K562 (cell line): ENCODE measurements around the gene MDP1. TPM values are rescaled to one million over a fixed set of nuclear protein-coding genes. Genes with fewer than 3 reads are reported as not detected.

ENCODE experiments used
- ATF4 ChIP-seq: fragments of 450-650 bp; formaldehyde crosslinking; IDR thresholded peaks from 2 replicates; pipeline ENCODE4 v1.4.0; 2022; ENCODE audit warnings: mild to moderate bottlenecking, moderate library complexity
- CBFA2T3 ChIP-seq: fragments of 450-650 bp; IDR thresholded peaks from 2 replicates; pipeline ENCODE4 v1.6.1; 2017
- ETV1 ChIP-seq: fragments of 450-650 bp; conservative IDR thresholded peaks from 2 replicates; pipeline ENCODE4 v1.6.1; 2016; ENCODE audit warnings: missing genetic modification characterization, control low read depth, low read depth, missing compliant biosample characterization
- EZH2 ChIP-seq: IDR thresholded peaks from 2 replicates; pipeline ENCODE4 v1.6.1; 2012; ENCODE audit warnings: low read depth, mild to moderate bottlenecking, inconsistent platforms, low read length, borderline replicate concordance
- FOXP1 ChIP-seq: sonication (generic); formaldehyde crosslinking; IDR thresholded peaks from 2 replicates; pipeline ENCODE4 v1.8.0; 2022; ENCODE audit warnings: mild to moderate bottlenecking, missing genetic modification reagents
- GABPA ChIP-seq: fragments of 200-800 bp; sonication (Bioruptor generic); conservative IDR thresholded peaks from 2 replicates; pipeline ENCODE4 v1.6.1; 2016; ENCODE audit warnings: low read depth, missing genetic modification characterization, missing compliant biosample characterization
- GABPB1 ChIP-seq: sonication (generic); formaldehyde crosslinking; IDR thresholded peaks from 2 replicates; pipeline ENCODE4 v1.8.0; 2022; ENCODE audit warnings: mild to moderate bottlenecking, missing genetic modification reagents
- GABPB2 ChIP-seq: fragments of 250-450 bp; sonication (Bioruptor Pico); conservative IDR thresholded peaks from 2 replicates; pipeline ENCODE4 v1.5.1; 2021; ENCODE audit warnings: mild to moderate bottlenecking
- GTF2B ChIP-seq: IDR thresholded peaks from 2 replicates; pipeline ENCODE4 v1.6.1; 2011; ENCODE audit not compliant: insufficient read length; ENCODE audit errors: extremely low read depth
- HCFC1 ChIP-seq: IDR thresholded peaks from 2 replicates; pipeline ENCODE4 v1.6.1; 2012; ENCODE audit warnings: low read depth, low read length, improper control_type of control experiment
- HNRNPL ChIP-seq: fragments of 200-400 bp; formaldehyde crosslinking; IDR thresholded peaks from 2 replicates; pipeline ENCODE4 v1.6.1; 2017; ENCODE audit warnings: low read depth, mild to moderate bottlenecking, low read length
- MAZ ChIP-seq, 2 experiments: fragments of 450-650 bp in 1 of 2; sonication (generic) in 1 of 2; formaldehyde crosslinking; IDR thresholded peaks in 1 of 2; conservative IDR thresholded peaks in 1 of 2; 2 replicates each; pipeline versions ENCODE4 v1.4.0 to v1.5.0; 2020; ENCODE audit warnings: mild to moderate bottlenecking in 1 of 2, missing genetic modification reagents in 1 of 2
- MED1 ChIP-seq: sonication (generic); formaldehyde crosslinking; IDR thresholded peaks from 2 replicates; pipeline ENCODE4 v1.8.1; 2023; ENCODE audit warnings: missing genetic modification reagents, borderline replicate concordance
- MTF1 ChIP-seq: fragments of 250-450 bp; sonication (Bioruptor Pico); IDR thresholded peaks from 2 replicates; pipeline ENCODE4 v1.9.0; 2021; ENCODE audit warnings: moderate library complexity, mild to moderate bottlenecking, inconsistent platforms, borderline replicate concordance
- NKRF ChIP-seq: fragments of 450-650 bp; IDR thresholded peaks from 2 replicates; pipeline ENCODE4 v1.6.1; 2016; ENCODE audit warnings: borderline replicate concordance
- POLR2G ChIP-seq: fragments of 200-400 bp; formaldehyde crosslinking; IDR thresholded peaks from 2 replicates; pipeline ENCODE4 v1.6.1; 2017; ENCODE audit warnings: low read depth, mild to moderate bottlenecking, antibody characterized with exemption, low read length, moderate library complexity
- TCF7 ChIP-seq: sonication (generic); IDR thresholded peaks from 2 replicates; pipeline ENCODE4 v1.6.1; 2016; ENCODE audit warnings: antibody characterized with exemption, borderline replicate concordance
- ZBTB17 ChIP-seq: fragments of 450-650 bp; formaldehyde crosslinking; IDR thresholded peaks from 2 replicates; pipeline ENCODE4 v1.4.0; 2020; ENCODE audit warnings: mild to moderate bottlenecking
- ZFX ChIP-seq: sonication (generic); formaldehyde crosslinking; IDR thresholded peaks from 2 replicates; pipeline ENCODE4 v1.8.0; 2022; ENCODE audit warnings: mild to moderate bottlenecking, missing genetic modification reagents, moderate library complexity
- ZKSCAN8 ChIP-seq: fragments of 200-800 bp; sonication (Bioruptor generic); IDR thresholded peaks from 2 replicates; pipeline ENCODE4 v1.6.1; 2016; ENCODE audit warnings: missing genetic modification characterization, missing compliant biosample characterization
- ZNF134 ChIP-seq: fragments of 250-450 bp; sonication (Bioruptor Pico); conservative IDR thresholded peaks from 2 replicates; pipeline ENCODE4 v1.4.0; 2020
- ZNF146 ChIP-seq: IDR thresholded peaks from one replicate; pipeline ENCODE4 v1.6.1; 2018; ENCODE audit warnings: missing compliant biosample characterization; ENCODE audit not compliant: unreplicated experiment
- ZNF639 ChIP-seq, 2 experiments: fragments of 200-800 bp in 1 of 2; sonication (Bioruptor generic) in 1 of 2; sonication (generic) in 1 of 2; formaldehyde crosslinking in 1 of 2; IDR thresholded peaks in 1 of 2; conservative IDR thresholded peaks in 1 of 2; 2 replicates each; pipeline versions ENCODE4 v1.5.0 to v1.6.1; 2016 to 2020; ENCODE audit warnings: missing compliant biosample characterization in 1 of 2, missing genetic modification characterization in 1 of 2, missing genetic modification reagents in 1 of 2
- ZZZ3 ChIP-seq: fragments of 450-650 bp; IDR thresholded peaks from 2 replicates; pipeline ENCODE4 v1.6.1; 2016; ENCODE audit warnings: antibody characterized with exemption, mild to moderate bottlenecking, moderate library complexity
- polyA plus RNA-seq, 8 experiments: library from polyadenylated mRNA; depleted of rRNA in 4 of 8; stranded (reverse) in 5 of 8; unstranded in 3 of 8; fragments of >200 nt; fragmentation: Nextera tagmentation in 2 of 8; fragmentation: Illumina TruSeq in 1 of 8; extraction: Ambion mirVana in 2 of 8; extraction: Trizol in 1 of 8; gene quantifications; 2 replicates each; pipeline versions ENCODE4 v1.2.1 to v1.2.3, GENCODE V29; 2011 to 2014; ENCODE audit warnings: inconsistent platforms in 1 of 8, missing spikeins in 1 of 8
- total RNA-seq, 7 experiments: library from RNA; depleted of rRNA in 6 of 7; stranded (reverse); fragments of >200 nt in 6 of 7; fragmentation: Illumina TruSeq in 2 of 7; extraction: Trizol in 2 of 7; gene quantifications; 2 replicates each; pipeline versions ENCODE4 v1.2.1 to v1.2.3, GENCODE V29; 2011 to 2021; ENCODE audit warnings: low replicate concordance in 1 of 7

MDP1 gene
- total and polyA plus RNA-seq, 9 of the 15 experiments (the other 6 are each of a cell fraction or from before 2014, with no cell fraction given) = 2.7 to 29.6 (median 11.0) TPM

- peak; percentile 65; the same call in 1 of the 2 replicates for TF ChIP-seq NKRF
- TF ChIP-seq ZKSCAN8 (CRISPR knock-in tag) = 0 out of 2 replicates have a peak, but pooled peaks have one; percentile 46
- TF ChIP-seq EZH2 = no peak
- peak in 1 of 2 experiments; percentile 58; a peak in 1 of 4 replicates for TF ChIP-seq MAZ (CRISPR knock-in tag; conservative IDR thresholded peaks at IDR 0.05 in 1 of 2, IDR thresholded peaks at IDR 0.05 in 1 of 2)
- no peak for TF ChIP-seq HNRNPL
- TF ChIP-seq MED1 (CRISPR knock-in tag) = no peak
- no peak for TF ChIP-seq ZBTB17 (CRISPR knock-in tag)
- TF ChIP-seq HCFC1 = peak; percentile 95
- peak in 1 of 2 experiments; percentile 65; a peak in 1 of 4 replicates for TF ChIP-seq ZNF639 (CRISPR knock-in tag; conservative IDR thresholded peaks at IDR 0.05 in 1 of 2, IDR thresholded peaks at IDR 0.05 in 1 of 2)
- TF ChIP-seq ETV1 (tag) = 0 out of 2 replicates have a peak, but pooled peaks have one; percentile 15
- no peak for TF ChIP-seq ZZZ3
- peak; percentile 76 for TF ChIP-seq POLR2G
- TF ChIP-seq GABPB1 (CRISPR knock-in tag) = peak; percentile 94
- TF ChIP-seq GABPA = peak; percentile 96
- TF ChIP-seq GABPB2 (CRISPR knock-in tag) = no peak
- TF ChIP-seq CBFA2T3 = no peak
- no peak for TF ChIP-seq TCF7
- TF ChIP-seq ZNF134 = no peak
- TF ChIP-seq FOXP1 (CRISPR knock-in tag) = 0 out of 2 replicates have a peak, but pooled peaks have one; percentile 26
- TF ChIP-seq GTF2B = no peak
- TF ChIP-seq ATF4 (CRISPR knock-in tag) = no peak
- TF ChIP-seq MTF1 (CRISPR knock-in tag) = no peak
- TF ChIP-seq ZNF146 = no peak
- TF ChIP-seq ZFX (CRISPR knock-in tag) = no peak
Observed at GRCh38 chr14:24232121-24232644, 16.3 kb upstream of the MDP1 start, which contains the start of gene NEDD8 (continued).
